Keratinocyte (primary cell): Measurements from ENCODE around the gene NSDHL.

Source experiments
- EZH2 ChIP-seq: IDR thresholded peaks from one replicate; pipeline ENCODE4 v1.6.1; 2012; ENCODE audit warnings: inconsistent platforms, mild to moderate bottlenecking, low read length, moderate library complexity
- TF ChIP-seq, protein P1 (sequence below), 3 experiments: IDR thresholded peaks in 1 of 3; conservative IDR thresholded peaks in 1 of 3; optimal IDR thresholded peaks in 1 of 3; 2 replicates in 2 of 3; 3 replicates in 1 of 3; pipeline versions ENCODE3 to v1.5.1; 2011; ENCODE audit warnings: low read length in 3 of 3, mild to moderate bottlenecking in 3 of 3, moderate library complexity in 2 of 3, control low read depth in 1 of 3, inconsistent platforms in 1 of 3; ENCODE audit not compliant: insufficient read depth in 2 of 3; ENCODE audit errors: extremely low read depth in 1 of 3

DNA sequence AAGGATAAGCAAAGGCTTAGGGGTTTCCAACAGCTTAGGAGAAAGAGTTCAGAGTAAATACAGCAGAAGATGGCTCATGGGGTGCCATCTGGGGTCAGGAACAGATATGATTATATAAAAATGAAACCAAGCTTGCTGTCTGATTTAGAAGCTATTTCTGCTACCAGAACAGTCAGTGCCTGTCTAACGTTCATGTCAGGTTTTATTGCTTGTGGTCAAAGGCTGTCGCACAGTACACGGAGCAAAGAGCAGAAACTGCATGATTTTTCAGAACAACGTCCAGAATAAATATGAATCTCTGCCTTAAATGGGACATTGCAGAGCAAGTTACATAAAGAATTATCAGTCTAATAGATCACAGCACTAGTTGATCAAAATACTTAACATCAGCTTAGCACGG, 17.7 kb upstream of the NSDHL start:
- TF ChIP-seq, protein P1, sequence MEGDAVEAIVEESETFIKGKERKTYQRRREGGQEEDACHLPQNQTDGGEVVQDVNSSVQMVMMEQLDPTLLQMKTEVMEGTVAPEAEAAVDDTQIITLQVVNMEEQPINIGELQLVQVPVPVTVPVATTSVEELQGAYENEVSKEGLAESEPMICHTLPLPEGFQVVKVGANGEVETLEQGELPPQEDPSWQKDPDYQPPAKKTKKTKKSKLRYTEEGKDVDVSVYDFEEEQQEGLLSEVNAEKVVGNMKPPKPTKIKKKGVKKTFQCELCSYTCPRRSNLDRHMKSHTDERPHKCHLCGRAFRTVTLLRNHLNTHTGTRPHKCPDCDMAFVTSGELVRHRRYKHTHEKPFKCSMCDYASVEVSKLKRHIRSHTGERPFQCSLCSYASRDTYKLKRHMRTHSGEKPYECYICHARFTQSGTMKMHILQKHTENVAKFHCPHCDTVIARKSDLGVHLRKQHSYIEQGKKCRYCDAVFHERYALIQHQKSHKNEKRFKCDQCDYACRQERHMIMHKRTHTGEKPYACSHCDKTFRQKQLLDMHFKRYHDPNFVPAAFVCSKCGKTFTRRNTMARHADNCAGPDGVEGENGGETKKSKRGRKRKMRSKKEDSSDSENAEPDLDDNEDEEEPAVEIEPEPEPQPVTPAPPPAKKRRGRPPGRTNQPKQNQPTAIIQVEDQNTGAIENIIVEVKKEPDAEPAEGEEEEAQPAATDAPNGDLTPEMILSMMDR (optimal IDR thresholded peaks at IDR 0.05 in 1 of 3, IDR thresholded peaks at IDR 0.05 in 1 of 3, conservative IDR thresholded peaks at IDR 0.05 in 1 of 3; ENCODE audit: extremely low read depth in 1 of 3, insufficient read depth in 2 of 3, low read length in 3 of 3): no peak
- no peak for TF ChIP-seq EZH2
